ENCODE data around the gene IQGAP1.
"Not testable (repeated sequence)": the region's sequence is repeated elsewhere in the genome, so short reads cannot be mapped to it uniquely, and the experiment has no call there.

The IQGAP1 gene

DNA sequence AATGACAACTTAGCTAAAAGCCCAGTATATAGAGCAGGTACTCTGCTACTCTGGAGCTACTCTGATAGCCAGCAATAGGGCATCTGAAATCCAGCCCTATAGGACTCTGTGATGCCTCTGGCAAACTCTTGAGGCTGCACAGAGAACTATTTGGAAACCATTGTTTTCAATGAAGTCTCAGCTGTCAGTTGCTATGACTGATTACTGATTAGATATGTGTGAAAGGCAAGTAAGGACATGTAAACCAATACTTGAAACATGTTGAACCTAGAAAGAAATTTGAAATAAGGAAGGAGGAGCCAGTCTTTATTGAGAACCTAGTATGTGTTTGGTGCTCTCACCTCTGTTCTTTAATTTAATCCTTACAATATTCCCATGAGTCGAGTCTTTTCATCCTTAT lies 101.5 kb downstream of the IQGAP1 start:
- DNase-seq, result no peak

DNA sequence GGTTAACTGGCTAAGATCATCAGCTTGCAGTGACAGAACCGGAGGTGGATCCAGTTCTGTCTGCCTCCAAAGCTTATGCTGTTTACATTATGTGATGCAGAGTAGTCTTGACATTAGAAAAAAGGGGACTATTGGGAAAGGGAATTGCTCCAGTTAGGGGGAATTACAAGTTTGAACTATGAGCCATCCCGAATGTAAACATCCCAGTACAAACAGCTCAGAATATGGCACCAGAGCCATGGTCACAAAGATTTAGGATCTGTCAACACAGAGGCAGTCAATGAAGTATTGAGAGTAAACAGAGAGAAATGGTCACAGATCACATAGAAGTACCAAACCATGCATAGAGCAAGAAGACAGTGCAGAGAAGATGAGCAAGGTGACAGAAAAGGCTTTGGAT lies 101.9 kb downstream of the IQGAP1 start:
- DNase-seq, result no peak

DNA sequence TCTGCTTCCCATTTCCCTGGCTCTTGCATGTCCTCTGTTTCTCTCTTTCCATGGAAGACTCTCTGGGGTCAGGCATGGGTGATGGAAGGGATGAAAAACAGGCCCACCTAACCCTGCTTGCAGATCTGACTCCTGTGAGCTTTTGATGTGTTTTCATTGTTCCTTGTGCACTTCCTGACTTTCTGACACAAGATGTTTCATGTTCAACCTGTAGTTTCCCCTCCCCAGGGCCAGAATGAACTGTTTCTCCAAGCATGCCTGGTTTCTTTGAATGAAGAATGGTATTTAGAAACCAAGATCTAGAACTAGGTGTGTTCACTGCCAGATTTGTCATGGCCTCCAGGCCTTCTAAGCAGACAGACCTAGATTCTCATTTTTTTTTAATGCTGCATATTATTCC lies 105.6 kb downstream of the IQGAP1 start:
- no peak for DNase-seq

DNA sequence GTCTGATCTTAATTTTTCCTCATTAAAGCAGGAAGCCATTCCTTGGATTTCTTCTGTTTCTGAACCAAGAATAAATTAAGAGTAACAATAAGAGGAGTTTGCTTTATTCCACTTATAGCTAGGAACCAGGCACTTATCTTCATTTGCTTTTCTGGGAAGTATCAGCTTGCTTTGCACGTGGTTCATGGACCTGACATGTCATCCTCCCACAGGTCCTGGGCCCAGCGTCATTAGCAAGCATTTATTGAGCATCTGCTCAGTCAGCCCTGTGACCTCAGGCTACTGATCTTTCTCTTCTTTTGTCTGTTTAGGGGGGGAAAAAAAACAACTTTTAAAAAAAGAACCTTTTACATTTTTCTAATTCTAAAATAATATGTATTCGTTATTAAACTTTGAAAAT lies 107.0 kb downstream of the IQGAP1 start:
- DNase-seq, result no peak

DNA sequence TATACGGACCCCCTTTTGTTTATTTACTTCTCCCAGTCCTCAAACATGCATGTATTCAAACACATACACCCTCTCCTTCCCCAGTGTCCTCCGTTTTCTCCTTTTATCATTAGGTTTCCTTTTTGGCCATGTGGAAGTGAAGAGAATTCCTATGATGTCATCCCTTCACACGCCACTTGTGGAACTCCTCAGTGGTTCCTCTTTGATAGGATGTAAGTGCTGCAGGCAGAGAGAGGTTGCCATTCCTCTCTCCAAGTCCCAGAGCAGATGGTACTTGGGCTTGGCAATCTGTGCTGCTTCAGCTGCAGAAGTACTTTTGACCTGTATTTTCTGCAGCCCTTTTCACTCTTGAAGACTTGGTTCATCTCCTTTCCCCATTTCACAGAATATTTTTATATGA lies 108.7 kb downstream of the IQGAP1 start:
- DNase-seq, result no peak

DNA sequence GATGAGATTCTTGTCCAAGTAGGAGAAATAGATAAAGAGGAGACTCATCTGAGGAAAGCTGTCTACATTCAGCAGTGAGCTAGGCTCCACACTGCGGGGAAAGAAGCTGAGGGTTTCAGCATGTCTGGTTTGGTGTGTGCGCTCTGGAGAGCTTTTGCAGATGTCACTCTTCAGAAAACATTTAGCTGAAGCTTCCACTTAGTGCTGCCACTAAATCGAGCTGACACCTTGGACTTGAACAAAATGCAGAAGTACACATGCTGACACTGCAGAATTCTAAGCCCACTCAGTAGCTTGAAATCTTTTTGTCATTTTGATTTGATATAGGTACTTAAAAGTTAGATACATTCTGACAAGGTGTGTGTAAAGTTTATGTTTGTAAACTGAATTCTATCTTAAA lies 109.3 kb downstream of the IQGAP1 start:
- DNase-seq, result no peak

DNA sequence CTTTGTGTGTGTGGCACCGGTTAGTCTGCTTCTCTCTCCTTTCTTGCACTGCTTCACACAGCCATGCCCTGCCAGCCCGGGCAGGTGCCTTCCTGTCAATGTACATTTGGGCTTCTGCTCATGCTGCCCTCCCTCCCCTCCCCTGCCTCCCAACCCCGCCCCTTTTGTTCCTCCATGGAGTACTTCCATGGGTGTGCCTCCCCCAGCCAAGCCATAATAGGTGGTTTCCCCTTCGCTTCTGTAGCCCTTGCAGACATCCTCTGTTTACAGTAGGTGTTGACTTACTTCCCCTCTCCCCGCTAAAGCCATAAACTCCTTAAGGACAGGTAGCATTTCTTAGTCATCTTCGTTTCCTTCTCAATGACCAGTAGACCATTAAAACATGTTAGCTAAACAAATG lies 109.9 kb downstream of the IQGAP1 start:
- DNase-seq, result no peak

DNA sequence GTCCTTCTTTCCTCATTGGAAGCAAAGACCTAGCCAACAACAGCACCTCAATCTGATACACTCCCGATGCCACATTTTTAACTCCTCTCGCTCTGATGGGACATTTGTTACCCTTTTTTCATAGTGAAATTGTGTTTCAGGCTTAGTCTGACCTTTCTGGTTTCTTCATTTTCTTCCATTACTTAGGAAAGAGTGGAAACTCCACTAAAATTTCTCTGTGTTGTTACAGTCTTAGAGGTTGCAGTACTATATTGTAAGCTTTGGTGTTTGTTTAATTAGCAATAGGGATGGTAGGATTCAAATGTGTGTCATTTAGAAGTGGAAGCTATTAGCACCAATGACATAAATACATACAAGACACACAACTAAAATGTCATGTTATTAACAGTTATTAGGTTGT lies 112.1 kb downstream of the IQGAP1 start:
- DNase-seq, result no peak

DNA sequence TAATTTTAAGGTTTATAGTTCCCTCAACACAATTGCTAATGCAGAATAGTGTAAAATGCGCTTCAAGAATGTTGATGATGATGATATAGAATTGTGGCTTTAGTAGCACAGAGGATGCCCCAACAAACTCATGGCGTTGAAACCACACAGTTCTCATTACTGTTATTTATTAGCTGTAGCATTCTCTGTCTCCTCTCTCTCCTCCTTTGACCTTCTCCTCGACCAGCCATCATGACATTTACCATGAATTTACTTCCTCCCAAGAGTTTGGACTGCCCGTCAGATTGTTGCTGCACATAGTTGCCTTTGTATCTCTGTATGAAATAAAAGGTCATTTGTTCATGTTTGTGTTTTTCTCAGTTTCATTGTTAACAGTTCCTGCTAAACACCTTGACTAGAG lies 113.9 kb downstream of the IQGAP1 start:
- DNase-seq, result no peak

DNA sequence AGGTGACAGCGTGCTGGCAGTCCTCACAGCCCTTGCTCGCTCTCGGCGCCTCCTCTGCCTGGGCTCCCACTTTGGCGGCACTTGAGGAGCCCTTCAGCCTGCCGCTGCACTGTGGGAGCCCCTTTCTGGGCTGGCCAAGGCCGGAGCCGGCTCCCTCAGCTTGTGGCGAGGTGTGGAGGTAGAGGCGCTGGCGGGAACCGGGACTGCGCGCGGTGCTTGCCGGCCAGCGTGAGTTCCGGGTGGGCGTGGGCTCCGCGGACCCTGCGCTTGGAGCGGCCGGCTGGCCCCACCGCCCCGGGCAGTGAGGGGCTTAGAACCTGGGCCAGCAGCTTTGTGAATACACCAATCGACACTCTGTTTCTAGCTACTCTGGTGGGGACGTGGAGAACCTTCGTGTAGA lies 122.7 kb downstream of the IQGAP1 start:
- not testable (repeated sequence) for DNase-seq

DNA sequence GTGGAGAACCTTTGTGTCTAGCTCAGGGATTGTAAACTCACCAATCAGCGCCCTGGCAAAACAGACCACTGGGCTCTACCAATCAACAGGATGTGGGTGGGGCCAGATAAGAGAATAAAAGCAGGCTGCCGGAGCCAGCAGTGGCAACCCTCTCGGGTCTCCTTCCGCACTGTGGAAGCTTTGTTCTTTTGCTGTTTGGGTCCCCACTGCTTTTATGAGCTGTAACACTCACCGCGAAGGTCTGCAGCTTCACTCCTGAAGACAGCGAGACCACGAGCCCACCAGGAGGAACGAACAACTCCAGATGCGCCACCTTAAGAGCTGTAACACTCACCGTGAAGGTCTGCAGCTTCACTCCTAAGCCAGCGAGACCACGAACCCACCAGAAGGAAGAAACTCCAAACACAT lies 123.2 kb downstream of the IQGAP1 start:
- not testable (repeated sequence) for DNase-seq

DNA sequence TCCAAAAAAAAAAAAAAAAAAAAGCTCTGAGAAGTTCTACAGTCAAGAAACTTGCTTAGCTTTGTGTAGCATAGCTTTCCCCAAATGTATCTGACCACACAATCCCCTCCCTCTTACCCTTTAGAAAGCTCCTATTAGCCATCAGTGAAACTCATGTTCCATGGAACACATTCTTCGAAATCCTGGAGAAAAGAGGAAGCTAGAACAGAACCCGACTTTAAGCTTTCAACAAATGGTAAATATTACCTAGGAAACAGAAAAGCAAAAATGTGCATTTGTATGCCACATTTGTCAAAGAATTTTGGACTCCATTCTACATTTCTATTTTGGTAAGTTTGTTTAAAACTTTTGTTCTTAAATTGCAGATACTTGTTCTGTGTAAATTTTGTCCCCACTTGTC lies 124.2 kb downstream of the IQGAP1 start:
- no peak for DNase-seq

DNA sequence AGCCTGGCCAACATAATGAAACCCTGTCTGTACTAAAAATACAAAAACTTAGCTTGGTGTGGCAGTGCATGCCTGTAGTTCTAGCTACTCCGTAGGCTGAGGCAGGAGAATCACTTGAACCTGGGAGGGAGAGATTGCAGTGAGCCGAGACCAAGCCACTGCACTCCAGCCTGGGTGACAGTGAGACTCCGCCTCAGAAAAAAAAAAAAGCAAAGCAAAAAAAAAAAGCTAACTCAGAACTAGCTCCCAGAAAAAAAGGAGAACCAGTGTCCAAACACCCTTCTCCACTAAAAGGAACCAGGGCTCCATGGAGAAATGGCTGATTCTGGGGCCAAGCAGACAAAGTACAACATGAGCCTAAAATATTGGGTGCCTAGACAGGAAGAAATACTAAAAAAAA lies 124.9 kb downstream of the IQGAP1 start:
- DNase-seq, result no peak

DNA sequence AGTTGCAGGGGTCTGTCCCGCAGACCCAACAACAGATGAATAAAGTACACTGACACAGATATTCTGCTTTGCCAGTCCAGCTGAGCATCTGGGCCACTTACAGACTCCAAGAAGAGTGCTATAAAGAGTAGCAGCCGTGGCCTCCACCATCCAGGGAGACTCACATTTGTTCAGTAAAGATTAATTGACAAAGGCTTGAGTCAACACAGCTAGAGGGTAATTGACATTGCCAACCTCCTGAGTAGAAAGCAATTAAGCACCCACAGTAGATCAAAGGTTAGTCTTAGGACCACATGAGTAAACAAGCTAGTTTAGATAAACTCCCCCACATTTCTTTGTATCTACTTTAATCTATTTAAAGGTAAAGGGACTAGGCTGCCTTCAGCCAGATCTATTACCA lies 125.4 kb downstream of the IQGAP1 start:
- no peak for DNase-seq

DNA sequence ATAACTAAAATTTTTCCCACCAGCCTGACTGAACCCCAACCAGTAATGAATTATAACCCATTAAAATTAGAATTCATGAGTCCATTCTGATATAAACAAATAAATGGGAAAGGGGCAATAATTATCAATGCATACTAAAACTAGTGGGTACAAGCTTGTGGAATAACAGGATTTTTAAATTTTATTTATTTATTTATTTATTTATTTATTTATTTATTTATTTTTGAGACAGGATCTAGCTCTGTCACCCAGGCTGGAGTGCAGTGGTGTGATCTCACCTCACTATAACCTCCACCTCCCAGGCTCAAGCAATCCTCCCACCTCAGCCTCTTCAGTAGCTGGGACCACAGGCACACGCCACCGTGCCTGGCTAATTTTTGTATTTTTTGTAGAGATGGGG lies 125.9 kb downstream of the IQGAP1 start:
- not testable (repeated sequence) for DNase-seq

DNA sequence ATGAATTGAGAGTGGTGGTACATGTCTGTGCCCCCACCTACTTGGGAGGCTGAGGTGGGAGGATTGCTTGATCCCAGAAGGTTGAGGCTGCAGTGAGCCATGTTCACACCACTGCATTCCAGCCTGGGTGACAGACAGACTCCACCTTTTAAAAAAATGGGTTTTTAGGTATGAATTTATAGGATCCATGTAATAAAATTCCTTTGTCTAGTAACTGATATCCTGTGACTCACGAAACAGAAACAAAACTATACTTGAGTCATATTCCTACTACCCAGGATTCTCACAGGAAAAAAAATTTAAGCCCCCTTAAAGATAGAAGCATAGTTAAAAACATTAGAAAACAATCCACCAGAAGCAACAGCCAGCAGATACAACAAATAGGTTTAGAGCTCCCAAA lies 131.6 kb downstream of the IQGAP1 start:
- no peak for DNase-seq

DNA sequence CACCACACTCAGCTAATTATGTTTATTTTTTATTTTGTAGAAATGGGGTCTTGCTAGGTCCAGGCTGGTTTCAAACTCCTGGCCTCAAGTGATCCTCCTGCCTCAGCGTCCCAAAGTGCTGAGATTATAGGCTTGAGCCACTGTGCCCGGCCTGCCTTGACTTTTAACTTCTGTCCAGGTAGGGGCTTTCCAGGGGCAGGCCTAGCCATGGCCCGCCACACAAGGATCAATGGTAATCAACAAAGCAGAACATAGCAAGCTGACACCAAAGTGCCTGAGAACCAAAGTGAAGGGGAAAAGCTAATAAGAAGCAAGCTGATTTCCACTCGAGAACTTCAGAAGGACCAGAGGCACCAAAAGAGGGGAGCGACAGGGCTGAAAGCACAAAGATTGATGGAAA lies 132.3 kb downstream of the IQGAP1 start:
- no peak for DNase-seq

DNA sequence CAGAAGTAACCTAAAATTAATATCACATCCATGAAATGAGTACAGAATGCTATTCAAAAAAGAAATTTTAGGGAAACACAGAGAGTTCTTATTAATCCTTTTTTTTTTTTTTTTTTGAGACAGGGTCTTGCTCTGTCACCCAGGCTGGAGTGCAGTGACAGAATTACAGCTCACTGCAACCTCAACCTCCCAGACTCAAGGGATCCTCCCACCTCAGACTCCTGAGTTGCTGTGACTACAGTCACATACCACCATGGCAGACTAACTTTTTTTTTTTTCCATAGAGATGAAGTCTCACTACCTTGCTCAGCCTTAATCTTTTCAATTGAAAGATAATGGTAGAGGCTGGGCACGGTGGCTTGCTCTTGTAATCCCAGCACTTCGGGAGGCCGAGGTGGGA lies 135.3 kb downstream of the IQGAP1 start:
- DNase-seq, result no peak

DNA sequence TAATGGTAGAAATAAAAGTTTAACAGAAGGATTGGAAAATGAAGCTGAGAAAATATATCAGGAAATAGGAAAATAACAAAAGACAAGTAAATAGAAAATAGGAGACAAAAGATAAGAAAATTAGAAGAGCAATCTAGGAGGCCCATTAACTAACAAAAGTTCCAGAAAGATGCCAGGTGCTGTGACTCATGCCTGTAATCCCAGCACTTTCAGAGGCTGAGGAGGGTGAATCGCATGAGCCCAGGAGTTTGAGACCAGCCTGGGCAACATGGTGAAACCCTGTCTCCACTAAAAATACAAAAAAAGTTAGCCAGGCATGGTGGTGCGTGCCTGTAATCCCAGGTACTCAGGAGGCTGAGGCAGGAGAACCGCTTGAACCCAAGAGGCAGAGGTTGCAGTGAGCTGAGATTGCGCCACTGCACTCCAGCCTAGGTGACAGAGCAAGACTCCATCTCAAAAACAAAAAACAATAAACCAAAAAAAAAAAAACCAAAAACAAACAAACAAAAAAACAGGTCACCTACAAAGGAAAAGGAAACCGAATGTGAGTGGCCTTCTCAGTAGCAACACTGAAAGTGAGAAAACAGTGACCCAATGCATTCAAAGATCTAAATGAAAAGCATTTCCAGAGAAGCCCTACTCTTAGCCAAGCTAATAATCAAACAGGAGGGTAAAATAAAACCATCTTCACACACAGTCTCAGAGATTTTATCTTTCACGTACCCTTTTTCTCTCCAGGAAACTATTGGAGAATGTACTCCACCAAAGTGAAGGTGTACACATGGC lies 136.2 kb downstream of the IQGAP1 start:
- DNase-seq, result not testable (repeated sequence)

DNA sequence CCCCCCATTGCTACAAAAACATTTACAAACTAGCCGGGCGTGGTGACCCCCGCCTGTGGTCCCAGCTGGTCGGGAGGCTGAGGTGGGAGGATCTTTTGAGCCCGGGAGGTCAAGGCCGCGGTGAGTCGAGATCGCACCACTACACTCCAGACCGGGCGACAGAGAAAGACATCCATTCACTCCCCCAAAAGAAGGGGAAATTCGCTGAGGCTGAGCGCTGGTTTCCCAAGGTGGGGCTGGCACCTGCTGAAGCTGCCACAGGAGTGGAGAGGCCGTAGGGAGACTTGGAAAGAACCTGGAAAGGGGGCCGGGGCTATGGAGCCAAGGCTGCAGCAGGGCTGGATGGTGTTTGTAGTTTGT lies 140.9 kb downstream of the IQGAP1 start:
- DNase-seq, result no peak

DNA sequence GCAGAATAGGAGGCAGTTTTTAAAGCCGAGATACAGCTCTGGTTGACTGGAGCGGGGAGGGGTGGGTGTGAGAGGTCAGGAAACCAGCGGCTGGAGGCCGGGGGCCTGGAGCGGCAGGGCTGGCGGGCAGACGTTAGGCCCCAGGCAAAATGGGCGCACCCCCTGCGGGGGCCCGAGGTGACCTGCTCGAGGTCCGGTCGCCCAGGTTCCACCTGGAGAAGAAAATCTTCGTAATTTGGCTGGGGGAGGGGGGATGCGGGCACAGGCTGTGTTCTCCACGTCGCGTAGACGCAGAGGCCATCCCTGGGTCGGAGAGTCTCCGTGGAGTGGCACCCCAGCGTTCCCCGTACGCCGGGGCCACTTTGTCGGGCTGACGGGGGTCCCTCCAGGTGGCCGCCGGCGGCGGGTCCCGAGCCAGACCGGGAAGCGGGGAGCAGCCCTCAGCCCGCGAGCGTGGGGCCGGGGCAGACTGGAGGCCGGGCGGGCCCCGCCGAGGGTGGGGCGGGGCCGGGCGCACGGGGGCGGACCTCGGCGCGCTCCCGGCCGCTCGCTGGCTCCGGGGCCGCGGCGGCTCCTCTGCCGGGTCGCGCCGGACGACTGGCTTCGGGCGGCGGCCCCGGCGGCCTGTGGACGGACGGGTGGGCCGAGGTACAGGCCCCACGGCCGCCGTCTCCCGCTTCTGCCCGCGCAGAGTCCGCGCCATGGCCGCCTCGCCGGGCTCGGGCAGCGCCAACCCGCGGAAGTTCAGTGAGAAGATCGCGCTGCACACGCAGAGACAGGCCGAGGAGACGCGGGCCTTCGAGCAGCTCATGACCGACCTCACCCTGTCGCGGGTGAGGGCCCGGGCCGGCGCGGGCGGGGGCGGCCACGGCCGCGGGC lies 141.6 kb downstream of the IQGAP1 start, which contains the start of gene CRTC3:
TSS of gene CRTC3 (plus strand) at position 553 of the 879 bp plus-strand sequence. CDS start at position 702, 149 bp downstream.
- DNase-seq, result peak; percentile 43

DNA sequence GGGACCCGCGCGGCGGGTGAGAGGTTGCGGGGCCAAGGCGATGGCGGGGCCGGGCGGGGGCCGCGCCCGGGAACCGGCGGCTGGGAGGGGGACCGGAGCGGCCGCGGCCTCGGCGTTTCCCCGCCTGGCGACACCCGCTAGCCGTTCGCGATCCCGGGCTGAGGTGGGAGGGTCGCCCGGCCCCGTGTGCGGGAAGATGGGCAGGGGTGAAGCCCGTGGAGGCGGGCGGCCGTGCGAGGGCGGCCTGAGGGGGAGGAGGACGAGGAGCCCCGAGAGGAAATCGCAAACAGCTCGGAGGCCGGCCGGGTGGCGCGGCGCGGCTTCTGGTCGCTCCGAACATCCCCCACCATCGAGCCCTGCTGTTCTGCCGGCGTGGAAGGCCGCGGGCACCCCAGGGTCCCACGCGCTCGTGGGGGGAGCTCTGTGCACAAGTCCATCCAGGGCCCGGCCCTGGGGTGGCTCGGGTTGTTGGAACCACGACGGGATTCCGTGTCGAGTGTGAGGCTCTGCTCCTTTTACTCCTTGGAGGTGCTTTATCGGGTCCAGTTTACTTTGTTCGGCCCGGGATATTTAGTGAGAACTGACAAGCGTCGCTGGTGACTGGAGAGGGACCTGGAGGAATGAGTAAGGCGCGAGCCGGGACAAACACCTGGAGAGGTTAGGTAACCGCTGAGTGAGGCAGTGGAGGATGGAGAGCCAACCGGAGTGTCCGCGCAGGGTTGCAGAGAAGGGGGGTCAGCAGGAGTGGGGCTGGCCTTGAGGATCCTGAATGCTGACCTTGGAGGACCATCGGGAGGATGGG lies 142.4 kb downstream of the IQGAP1 start:
- peak; percentile 49 for DNase-seq

DNA sequence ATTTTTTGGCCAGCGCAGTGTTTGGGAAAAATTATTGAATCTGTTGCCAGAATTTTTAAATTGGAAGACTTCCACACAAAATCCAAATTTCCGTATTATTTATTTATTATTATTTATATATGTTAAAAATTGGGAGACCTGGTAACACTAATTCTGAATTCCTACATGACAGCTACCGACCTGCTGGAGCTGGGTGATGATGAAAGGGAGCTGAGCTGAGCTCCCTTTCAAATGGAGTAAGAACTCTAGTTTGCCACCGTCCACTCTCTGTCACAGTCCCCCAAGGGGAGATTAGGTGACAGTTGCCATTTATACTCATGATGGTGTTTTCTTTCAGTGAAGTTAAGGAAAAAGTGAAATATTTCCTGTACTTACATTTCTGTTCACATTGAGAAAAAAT lies 143.1 kb downstream of the IQGAP1 start:
- no peak for DNase-seq

All from NK-92 treated with Interleukin-12 subunit alpha and Interleukin-12 subunit beta, amount 100 ng/mL, for 24 hours (cell line).